Amniotic epithelial cell (primary cell): ENCODE measurements around the gene DAPK1.
A peak's percentile ranks its signal among the peaks of the same experiment; 100 is the strongest.

Source experiments
- DNase-seq: peaks from one replicate; pipeline ENCODE4 v3.0.0-alpha.2; 2010; ENCODE audit warnings: low read depth

Gene DAPK1

DNA sequence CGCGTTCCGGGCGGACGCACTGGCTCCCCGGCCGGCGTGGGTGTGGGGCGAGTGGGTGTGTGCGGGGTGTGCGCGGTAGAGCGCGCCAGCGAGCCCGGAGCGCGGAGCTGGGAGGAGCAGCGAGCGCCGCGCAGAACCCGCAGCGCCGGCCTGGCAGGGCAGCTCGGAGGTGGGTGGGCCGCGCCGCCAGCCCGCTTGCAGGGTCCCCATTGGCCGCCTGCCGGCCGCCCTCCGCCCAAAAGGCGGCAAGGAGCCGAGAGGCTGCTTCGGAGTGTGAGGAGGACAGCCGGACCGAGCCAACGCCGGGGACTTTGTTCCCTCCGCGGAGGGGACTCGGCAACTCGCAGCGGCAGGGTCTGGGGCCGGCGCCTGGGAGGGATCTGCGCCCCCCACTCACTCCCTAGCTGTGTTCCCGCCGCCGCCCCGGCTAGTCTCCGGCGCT, at the start of gene DAPK1:
Gene DAPK1 (plus strand): TSS at position 264 of the 442 bp plus-strand sequence. CDS start 1,211 bp downstream, outside the sequence.
- peak; percentile 59 for DNase-seq

DNA sequence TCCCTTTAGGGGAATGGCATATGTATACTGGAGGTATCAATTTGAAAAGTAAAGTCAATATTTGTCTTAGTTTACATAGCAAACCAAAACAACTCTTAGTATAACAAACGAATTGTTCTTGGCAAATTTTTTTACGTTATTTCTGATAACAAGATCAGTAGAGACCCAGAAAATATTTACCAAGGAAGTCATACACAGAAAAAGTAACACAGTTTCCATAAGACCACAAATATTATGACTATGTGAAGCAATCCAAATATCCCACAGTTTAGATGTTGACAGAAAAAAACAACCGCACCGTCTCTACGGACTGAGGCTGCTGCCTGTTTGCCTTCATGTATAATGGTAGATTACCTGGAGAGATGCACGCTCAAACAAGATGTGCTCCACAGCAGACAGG, 46.5 kb upstream of the DAPK1 start:
- no peak for DNase-seq

DNA sequence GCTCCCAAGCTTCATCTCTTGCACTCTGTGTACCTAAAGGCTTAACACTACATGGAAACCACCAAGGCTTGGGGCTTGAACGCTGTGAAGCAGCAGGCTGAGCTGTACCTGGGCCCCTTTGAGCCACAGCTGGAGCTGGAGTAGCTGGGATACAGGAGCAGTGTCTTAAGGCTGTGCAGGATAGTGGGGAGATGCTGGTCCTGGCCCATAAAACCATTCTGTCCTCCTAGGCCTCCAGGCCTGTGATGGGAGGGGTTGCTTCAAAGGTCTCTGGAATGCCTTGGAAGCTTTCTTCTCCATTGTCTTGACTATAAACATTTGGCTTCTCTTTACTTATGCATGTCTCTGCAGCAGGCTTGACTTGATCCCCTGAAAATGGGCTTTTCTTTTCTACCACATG, 42.3 kb upstream of the DAPK1 start:
- DNase-seq = no peak

DNA sequence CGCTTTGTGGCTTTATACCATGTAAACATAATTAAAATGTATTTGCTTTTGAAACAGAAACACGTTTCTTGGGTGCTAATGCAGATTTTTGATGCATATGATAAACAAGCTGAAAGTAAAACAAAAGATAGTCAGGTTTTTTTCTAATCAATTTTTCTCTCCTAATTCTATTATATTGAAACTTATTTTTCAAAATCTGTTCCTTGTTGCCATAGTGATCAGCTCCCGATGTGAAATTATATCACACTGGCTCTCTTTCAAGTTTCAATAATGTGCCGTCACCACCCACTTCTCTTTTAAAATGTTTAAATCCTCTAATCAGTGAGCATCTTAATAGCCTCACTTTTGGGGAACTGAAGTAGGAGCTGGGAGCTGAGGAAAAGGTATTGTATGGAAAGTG, 36.4 kb upstream of the DAPK1 start:
- no peak for DNase-seq

DNA sequence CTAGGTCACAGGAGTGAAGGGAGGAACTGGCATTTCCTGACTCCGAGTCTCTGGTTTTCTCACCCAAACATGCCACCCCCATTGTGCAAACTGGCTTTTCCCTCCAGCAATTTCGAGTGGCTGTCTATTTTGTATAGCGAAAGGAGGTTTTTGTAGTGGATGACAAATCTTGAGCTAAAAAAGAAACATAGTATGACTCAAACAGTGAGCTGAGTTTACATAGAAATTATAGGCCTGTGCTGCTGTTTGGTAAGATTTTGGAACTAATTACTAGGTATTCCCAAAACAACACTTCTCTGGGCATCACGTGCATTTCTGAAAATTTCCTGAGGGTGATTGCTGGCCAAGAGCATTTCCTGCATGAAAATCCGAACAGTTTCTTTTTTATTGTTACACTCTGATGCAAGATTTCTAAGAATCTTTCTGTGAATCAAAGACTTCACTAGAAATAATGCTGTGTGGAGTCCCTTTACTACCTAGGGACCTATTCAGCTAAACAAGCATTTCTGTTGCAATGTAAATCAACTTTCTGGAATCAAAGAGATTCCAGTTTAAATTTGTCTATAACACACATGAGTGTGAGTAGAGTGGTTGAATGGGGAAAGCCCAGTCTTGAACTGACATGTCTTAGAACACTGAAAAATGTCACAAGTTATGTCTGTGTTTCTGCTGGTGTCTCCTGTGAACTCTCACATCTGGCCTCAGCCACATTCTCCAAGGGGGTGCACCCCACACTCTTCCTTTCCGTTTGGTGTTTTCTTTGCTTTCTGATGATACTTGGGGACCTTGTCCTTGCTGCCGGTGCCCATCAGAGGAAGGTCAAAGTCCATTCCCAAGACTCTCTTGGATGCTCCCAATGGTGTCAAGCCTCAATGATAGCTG, 33.3 kb upstream of the DAPK1 start:
- no peak for DNase-seq

DNA sequence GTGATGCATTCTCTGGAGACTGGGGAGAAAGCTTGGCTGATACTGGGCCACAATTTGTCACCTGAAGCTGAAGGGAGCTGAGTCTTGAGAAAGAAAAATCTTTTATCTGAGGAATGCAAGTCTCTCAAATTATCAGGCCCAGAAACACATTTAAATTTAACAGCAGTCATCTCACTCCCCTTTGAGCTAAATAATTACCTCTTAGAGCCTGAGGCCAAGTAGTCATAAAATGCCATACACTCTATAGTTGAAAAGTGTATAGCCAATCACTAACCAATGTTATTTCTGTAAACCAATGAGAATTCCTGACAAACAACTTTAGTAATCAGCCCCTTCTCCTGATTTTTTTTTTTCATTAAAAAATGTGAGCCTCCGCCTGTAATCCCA, 32.7 kb upstream of the DAPK1 start:
- DNase-seq = no peak

DNA sequence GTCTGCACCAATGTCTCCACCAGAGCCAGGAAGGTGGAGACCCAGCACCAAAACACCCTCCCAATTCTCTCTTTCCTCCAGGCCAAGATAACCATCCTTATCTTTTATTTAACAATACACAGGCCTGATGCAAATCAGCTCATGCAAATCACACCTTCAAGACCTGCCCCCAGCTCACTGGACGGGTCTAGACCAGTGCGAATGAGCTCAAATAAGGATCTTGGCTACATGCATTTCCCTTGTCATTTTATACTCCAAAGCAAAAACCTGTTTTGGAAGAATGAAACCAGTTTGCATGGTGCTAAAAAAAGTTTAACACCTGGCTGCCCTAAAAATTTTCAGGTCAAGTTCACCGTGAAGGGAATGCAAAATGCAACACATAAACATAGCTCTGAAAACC, 31.9 kb upstream of the DAPK1 start:
- no peak for DNase-seq

DNA sequence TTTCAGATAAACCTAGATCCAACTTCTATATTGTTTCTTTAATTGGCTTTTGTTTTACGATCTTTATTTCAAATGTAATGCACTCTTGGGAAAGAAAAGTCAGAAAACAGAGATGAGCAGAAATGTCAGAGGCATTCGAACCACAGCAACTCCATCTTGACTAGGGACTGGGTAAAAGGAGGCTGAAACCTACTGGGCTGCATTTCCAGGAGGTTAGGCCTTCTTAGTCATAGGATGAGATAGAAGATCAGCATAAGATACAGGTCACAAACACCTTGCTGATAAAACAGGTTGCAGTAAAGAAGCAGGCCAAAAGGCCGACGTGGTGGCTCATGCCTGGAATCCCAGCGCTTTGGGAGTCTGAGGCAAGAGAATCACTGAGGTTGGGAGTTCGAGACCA, 30.5 kb upstream of the DAPK1 start:
- no peak for DNase-seq

DNA sequence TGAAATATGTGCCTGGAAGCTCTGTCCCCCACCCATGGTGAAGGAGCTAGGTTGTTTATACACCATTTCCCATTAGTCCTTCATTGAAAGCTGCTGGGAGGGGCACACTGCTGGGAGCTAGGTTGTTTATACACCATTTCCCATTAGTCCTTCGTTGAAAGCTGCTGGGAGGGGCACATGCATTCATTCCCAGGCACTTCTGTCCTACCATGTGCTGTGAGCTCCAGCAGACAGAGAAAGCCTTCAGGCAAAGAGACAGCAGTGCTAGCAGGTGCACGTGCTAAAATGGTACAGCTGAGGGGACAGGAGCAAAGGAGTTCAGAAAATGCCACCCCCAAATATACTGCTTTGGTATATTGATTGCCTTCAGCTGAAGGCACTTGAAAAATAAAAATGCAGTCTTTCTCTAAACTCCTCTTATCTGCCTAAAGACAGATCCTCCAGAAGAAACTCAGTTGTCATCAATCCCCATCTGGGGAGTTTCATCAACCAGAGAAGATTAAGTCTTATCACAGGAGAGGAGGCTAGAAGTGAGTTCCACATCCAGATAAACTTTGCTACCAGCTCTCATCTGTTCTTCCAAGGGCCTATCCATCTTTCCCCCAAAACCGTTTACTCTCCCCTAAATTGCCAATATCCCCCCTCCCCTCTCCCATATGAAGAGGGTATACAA, 27.7 kb upstream of the DAPK1 start:
- DNase-seq = no peak

DNA sequence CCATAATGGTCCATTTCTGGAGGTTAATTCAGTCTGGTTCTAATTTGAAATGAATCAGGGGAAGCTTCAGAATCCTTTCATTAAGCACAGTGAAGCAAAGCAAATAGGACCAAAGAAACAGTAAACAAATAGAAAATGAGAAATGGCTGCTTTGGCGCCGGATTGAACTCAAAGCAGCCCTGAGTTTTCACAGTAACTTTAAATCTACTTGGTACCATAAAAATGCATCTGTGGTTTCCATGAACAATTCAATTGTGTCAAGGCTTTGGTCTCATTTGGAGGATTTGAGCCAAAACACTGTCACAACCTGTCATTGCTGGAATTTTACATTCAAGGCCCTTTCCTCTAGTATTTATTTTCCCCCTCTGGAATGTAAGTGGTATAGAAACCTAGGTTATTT, 25.9 kb upstream of the DAPK1 start:
- no peak for DNase-seq

DNA sequence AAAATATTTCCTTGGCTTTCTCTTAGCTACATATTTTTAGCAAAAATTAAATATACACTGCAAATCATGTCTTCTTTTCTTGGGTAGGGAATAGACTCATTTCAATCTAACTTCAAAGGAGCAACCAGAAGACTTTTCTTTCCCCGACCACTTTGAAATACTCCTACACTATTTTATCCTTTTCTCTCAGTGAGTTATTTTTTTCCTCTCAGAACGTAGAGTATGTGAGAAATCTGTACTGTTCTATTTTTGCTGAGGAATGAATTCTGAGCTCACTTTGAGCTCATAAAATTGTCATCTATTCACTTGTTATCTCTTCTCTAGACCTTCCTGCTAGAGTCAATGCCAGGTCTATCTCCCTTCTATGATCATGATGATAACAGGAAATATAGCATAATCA, 22.2 kb upstream of the DAPK1 start:
- no peak for DNase-seq

DNA sequence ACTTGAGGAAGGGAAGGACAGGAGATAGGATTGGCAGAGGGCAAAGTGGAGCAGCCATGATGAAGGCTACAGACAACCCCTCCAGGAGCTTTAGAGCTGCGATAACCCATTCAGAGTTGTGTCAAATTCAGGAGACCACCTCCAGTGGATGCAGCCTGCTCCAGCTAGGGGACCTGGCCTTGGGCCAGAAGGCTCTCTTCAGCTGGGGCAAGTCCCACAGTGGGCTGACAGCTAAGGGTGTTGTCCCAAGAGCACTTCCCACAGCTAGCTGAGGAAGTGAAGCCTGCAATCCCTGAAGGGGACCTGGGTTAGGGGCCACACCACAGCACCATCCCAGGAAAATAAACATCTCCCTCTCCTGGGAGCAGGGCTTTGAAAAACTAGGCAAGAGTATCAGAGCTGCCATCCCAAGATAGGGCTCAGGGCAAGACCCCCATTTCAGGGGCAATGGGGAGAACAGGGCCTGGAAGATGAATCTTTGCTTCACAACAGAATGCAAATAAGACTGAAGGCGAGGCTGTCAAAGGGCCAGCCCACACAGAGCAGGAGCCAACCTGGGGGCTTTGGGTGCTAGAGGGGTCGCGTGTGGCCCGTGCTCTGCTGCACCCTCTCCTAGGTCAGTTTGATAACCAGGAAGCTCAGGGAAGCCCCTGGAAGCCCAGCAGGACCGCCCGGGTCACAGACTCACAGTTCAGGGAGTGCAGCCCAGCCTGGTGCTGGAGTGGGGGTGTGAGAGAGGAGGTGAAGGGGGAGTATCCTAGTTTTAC, 19.3 kb upstream of the DAPK1 start:
- DNase-seq = no peak

DNA sequence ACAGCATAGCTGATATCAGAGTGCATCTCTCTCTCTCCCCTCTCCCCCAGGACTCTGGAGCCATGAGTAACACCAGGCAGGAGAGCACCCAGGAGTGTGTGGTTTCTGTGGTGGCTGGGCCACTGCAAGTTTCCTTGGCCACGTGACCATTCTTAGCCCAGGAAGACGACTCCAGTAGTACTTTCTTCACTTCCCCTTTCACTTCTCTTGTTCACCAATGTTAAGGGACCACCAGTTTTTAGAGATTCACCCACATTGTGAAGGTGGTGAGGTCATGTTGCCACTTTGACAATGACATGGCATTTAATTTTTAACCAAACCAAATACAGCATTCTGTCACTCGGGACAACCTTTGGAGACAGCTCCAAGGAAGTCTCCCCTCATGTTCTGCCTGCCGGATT, 17.9 kb upstream of the DAPK1 start:
- peak; percentile 98 for DNase-seq

DNA sequence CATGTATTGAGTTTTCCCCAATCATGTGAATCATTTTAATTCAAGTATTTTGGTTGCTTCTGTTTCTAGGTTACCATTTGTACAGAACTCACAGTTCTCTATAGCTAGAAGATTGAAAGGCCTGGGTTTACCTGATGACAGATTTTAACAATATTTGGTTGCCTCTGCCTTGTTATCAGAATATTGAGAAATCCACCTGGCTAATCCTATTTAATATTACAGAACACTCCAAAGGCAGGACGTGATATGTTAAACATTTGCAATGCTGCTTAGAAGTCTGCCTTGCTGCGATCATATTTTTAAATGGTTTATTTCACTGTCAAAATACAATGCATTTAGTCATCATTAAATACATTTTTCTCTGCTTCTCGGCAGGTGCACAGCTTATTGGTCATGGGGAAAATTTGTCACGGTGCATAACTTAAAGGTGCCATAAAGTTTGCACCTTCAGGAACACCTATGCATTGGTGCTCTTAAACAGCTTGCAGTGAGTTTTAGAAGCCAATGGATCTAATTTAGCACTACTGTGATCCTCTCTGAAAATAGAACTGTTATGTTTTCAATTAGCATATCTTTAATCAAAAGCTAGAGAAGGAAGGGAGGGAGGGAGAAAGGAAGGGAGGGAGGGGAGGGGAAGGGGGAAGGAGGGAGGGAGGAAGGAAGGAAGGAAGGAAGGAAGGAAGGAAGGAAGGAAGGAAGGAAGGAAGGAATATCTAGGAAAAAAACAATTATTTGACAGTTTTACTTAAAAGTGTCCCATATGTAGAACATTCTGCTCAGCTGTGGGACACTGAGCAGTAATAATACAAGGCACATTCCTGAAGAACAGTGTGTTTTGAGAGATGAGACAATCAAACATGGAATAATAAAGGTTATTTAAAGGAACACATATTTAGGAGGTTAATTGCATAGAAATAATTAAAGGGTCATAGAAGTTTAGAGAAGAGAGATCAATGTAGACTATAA, 15.5 kb upstream of the DAPK1 start:
- DNase-seq = no peak

DNA sequence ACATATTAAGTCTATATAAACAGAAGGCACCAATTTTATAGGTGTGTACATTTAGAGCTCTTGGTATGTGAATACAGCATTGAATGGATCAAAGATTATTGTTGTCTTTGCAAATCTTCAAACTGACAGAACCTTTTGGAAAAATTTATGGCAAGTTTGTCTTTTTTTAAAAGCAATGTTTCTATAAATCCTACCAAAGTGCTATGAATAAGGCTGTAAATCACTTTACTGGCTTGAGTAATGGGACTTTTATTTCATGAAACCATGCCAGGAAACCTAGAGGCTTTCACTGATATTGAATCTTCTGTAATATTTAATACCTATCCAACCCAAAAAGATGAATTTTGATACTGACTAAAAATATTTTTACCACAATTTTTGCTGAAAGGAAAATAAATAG, 7.4 kb upstream of the DAPK1 start:
- no peak for DNase-seq

DNA sequence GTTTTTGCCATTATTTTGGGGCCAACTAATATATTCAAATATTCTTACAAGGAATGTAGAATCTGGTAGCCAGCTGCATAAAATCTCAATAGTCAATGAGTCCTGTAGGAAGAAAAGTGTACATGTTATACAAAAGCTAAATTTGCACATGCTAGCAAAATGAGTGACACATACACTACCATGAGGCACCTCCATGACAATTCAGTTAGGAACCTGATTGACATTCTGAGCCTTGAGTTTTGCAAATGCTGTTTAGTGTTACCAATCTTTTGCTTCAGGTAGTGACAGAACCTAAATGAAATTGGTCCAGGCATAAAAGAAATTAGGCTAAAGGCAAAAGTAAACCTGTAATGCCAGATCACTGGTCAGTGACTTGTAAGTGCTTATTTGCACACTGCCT, 6.8 kb upstream of the DAPK1 start:
- no peak for DNase-seq

DNA sequence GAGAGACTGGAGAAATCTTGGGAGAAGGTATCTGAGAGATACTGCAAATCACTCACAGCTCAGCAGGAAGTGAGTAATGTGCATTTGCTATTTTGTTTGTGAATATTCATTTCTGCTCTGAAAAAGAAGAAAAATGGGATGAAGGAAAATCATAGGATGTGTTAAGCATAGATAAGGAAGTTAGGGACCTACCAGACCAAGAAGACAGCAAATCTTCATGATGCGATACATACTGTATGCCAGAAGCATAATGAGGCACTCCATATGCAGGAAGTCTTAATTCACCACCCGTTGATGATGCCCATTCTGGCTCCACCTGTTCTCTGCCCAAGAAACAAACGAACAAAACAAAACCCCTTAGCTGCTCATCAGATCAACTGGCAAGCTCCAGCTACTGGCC, 6.1 kb upstream of the DAPK1 start:
- no peak for DNase-seq

DNA sequence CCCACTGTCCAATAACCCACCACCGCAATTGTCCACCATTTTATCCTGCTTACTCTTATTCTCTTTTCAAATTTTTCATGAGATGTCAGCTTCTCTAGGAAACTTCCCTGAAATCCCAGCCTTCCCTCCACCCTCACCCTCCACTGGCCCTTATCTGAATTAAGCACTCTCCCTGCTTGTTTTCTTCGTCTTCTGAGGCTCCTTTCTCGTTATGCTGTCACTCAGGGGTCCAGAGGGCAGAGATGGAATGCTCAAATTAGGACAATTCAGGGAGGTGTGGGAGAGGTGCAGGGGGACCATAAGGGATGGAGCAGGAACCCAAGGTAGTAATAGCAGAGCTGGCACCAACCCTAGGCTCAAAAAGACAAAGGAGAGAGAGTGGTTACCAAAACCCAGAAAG, 5.0 kb upstream of the DAPK1 start:
- no peak for DNase-seq

DNA sequence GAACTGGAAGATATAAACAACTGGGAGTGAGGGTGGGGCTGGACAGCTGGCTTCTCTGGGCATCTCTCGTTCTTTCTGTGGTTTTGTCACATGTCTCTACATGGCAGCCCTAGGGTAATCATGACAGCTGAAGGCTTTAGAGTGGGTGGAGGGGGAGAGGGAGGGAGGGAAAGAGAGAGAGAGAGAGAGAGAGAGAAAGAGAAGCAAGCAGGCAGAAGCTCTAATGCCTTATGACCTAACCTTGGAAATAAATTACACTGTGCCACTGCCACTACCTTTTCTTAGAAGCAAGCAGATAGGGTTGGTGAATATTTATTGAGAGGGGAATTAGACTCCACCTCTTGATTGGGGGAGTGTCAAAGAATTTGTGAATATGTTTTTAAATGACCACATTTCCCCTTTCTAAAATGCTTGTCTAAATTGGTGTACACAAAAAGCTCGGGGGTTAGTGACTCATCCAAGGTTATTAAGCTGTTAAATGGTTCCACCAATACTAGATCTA, 2.6 kb upstream of the DAPK1 start:
- DNase-seq = peak; percentile 42

DNA sequence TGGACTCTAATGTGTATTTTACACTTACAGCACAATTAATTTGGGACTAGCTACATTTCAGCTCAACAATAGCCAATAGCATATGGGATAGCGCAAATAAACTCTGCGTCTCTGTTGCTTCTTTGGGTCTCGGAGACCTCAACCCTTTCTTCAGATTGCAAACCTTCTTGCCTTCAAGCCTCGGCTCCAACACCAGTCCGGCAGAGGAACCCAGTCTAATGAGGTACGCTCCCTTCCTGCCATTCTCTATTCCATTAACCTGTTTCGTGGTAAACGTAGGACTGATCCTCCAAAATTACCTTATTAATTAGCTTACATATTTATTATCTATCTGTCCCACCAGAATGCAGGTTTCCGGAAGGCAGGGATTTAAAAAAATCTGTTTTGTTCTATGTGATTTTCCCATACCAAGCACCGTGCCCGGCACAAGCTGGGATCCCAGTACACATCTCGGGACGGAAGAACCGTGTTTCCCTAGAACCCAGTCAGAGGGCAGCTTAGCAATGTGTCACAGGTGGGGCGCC, 525 bp upstream of the DAPK1 start:
- DNase-seq = no peak
